ENCODE data around the gene SLC19A3.

GRCh38 chr2:227687189-227687588 lies 30.6 kb downstream of the SLC19A3 start:
- TF ChIP-seq POLR2A (IDR thresholded peaks at IDR 0.05), result no peak
- no peak for TF ChIP-seq POLR2AphosphoS5 (IDR thresholded peaks at IDR 0.05)
- no peak for TF ChIP-seq CTCF (IDR thresholded peaks at IDR 0.05)
- TF ChIP-seq EP300 (IDR thresholded peaks at IDR 0.05), result no peak
